NCI-H1092 (cell line): ENCODE measurements around the gene RHBDF2.

Experiments
- DNase-seq: peaks from one replicate; lab custom pipeline; 2025; lab: John Stamatoyannopoulos, UW

The RHBDF2 gene

DNA sequence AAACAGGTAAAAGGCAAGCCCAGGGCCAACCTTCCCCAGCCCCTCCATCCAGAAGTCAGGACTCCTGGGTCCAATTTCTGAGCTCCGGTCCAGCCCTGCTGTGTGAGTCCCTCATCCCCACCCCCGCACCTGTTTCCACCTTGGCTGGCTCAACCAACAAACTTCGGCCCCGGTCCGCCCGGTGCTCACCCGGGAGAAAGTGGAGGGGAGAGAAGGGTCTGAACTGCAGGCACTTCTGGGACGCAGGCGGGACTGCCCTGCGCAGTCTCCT is 541 bp downstream of the RHBDF2 start:
- DNase-seq: no peak

DNA sequence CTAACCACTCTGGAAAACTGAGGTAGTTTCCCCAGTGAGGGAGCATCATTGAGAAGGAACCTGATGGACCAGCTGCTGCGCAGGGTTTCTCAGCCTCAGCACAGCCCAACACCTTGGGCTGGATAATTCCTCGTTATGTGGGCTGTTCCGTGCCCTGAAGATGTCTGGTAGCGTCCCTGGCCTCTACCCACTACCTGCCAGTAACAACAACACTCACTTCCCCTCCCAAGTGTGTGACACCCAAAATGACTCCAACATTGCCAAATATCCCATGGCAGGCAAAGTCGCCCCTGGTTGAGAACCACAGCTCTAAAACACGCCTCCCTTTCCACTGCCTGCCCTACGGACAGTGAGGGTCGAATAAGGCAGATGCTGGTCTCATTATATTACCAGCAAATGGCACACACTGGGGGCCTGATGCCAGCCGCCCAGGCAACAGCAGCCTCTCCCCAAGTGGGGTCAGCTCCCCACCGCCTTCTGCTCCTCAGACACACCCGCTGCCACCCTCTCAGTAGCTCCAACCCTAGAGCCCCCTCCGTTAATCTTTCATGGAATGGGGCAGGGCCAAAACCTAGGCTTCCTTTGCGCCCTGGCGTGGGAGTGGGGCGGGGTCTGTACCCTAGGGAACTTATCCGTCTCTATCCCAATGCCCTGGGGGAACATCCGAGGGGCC is 1.0 kb downstream of the RHBDF2 start:
- DNase-seq: no peak

DNA sequence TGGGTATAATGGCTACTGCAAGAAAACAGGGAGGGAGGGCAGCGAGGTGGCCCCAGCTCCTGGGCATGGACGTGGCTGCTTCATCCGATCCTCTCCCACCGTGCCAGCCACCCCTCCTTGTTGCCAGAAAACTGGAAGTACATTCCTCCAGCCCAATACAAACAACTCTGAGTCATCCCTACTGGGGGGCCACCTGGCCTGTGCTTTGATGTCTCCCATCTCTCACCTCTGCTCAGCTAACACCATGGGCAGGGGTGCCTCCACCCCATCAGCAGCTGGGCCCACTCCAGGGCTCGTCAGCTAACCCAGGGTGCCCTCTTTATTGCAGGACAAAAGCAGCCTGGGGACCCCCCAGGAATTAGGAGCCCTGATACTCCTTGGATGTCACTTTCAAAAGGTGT is 2.0 kb downstream of the RHBDF2 start:
- no peak for DNase-seq

DNA sequence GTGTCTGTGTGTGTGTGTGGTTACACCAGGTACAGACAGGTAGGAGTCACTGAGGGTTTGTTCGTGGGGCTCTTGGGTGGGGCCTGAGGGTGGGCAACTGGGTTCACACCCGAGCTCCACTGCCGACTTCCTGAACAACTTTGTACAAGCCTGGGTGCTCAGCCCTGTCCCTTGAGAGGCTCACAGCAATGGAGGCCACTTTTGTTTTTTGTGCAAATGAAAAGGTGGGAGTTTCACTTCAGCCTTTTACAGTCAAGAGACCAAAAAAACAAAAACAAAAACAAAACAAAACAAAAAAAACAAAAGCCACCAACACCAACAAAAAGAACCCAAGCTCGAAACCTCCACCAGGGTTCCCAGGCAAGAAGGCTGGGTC is 2.4 kb downstream of the RHBDF2 start:
- no peak for DNase-seq

DNA sequence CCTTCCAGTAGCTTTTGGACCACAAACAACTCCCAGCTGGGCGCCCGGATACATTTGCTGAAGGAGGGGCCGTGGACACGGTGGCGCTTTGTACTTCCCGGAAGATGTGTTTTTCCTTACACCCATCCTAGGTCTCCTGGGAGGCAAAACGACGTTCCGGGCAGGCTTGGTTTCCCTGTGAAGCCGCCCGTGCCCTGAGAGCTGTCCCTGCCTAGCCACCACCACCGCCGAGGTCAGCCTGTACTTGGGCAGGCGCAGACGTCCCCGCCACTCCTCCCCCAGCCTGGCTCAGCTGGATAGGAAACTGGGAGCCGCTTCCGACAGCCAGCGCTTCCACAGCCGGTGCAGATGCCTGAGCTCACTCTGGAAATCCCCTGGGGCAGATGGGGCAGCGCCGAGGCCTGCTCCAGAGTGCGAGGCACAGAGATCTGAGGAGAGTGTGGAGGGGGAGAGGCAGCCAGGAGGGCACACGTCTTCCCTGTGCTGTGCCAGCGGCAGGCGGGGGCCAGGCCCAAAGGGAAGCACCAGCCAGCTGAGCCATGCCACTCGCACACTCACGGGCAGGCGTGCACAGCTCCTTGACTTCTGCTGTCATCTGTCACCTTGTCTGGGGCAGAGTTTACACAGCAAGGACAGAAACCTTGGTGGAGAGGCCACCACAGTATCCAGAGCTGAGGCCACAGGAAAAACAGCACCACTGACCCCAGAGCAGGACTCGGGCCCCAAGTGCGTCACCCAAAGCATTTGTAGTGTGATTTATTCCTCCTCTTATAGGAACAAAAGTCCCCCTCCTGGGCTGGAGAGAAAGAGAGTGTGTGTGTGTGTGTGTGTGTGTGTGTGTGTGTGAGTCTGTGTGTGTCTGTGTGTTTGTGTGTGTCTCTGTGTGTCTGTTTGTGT is 3.0 kb downstream of the RHBDF2 start:
- DNase-seq: peak; percentile 25

DNA sequence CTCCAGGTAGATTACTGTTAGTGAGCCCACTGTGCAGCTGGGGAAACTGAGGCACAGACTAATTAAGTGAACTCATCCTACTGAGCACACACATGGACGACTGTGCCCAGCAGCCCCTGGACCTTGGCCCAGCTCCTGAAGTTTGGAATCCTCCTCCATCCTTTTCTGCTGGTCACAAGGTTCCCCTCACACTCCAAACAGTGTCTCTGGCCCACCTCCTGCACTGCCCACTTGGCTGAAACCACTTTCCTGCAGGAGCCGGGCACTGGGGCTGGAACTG is 3.6 kb downstream of the RHBDF2 start:
- DNase-seq: no peak

DNA sequence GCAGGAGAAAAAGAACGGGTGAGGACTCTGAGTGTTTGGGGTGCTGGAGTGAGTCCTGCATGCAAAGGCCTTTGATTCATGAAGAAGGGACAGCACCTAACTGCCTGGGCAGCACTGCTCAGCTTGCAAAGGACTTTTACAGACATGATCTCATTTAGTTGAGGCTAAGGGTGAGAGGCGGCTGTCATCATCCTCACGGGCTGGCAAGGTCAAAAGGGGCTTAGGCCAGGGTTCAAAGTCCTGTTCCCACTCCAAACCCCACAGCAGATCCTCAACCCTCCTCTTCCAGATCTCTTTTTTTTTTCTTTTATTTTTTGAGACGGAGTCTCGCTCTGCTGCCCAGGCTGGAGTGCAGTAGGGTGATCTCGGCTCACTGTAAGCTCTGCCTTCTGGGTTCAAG is 4.8 kb downstream of the RHBDF2 start:
- no peak for DNase-seq

DNA sequence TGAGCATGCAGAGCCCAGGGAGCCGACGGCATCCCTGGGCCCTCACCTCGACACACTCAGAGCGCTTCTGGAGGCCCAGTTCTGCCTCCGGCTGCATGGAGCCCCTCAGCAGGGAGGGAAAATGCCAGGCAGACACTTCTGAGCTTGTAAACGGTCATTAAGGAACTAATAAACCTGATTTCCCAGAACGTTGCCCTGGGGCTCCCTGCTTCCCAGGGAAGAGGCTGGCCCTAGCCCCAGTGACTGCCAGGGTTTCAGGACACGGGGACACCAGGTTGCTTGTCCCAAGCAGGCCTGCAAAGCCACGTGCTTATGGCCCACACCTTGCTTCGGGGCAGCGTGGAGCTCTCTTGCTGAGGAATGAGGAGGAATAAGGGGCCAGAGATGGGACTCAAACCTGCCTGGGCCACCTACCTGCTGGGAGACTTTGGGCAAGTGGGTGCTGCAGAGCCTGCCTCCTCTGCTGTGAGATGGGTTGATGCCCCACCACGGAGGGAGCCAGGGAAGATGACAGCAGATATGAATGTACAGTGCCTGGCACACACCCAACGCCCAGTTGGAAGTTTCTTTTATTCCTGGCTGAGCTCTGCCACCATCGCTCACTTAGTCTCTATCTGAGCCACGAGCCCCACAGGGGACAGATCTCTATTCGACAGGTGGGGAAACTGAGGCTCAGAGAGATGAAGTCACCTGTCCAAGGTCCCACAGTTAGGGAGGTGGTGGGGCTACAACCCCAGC is 5.4 kb downstream of the RHBDF2 start:
- DNase-seq: no peak

DNA sequence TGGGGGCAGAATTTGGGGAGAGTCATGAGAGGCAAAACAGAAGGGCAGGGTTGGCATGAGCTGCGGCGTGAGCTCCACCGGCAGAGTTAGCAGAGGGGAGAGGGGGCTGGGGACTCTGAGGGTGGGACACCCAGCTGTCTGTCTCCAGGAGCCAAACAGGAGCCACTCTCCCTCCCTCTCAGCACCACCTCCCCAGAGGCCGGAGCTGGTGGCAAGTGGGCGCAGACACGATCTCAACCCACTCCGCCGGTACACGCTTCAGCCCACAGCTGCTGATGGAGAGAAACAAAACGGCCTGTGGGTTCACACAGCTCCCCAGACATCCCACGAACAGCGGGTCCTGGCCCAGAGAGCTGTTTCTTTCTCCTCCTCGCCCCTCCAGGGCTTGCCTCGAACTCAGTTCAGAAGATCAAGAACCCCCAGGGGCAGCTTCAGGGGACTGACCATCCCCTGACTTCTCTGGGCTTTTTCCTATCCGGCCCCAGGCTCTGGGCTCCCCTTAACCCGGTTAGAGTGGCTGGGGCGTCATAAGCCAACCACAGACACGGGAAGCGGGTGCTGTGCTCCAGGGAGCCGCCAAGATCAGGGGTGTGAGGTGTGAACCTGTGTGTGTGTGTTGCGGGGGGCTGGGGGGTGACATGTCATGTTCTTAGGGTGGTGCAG is 7.6 kb downstream of the RHBDF2 start:
- DNase-seq: no peak

DNA sequence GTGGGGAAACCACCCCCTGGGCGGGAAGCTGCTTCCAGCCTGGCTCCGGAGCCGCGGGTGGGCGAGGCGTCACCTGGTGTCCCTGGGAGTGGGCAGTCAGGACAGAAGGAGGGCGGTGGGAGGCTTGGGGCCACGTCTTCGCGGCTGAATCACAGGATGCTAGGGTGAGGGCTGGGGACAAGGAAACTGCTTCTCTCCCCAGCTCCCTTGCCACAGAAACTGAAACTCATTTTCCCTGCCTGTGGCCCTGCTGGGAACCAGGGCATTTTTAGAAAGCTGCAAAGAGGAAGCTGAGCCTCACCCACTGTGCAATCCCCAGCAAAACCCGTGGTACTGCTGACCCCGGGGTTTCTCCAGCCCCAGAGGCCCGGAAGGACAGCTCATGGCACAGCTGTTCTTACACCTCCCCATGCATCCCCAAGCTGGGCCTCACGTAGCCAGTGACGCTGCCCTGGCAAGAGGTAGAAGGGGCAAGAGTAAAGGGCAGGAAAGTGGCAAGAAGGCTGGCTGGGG is 8.2 kb downstream of the RHBDF2 start:
- no peak for DNase-seq

DNA sequence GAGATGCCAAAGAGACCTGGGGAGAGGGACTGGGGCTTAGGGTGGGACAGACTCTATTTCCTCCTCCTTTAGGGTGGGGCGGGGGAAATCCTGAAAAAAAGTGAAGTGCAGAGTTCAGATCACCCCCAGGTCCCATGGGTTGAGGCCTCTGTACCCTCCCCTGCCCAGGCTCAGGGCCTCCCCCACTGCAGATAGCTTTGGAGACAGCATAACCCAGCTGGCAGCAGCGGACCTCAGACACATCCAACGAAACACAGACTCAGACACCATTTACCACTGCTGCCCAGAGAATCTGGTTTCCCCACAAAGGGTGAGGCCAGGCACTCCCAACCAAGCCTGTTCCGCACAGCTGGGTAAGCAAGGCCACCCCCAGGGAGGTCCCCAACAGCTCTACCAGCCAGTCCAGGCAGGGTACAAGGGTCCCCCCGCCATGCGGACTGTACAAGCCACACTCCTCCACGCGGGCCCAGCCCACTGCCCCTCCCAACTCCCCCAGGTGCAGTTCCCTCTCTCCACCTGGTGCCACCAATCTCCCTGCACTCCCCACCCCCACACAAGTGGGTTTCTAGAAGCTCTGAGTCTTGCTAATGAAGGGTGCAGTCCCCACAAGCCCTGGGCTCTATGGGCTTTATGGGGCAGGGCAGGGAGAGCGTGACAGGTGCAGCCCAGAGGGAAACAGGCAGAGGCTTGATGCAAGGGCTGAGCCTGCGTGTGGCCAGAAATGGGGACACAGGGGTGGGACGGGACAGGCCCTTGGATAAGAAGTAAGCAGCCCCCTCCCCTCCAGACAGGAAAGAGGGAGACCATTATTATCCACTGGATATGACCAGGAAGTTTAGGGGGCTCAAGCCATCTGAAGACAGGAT is 8.9 kb downstream of the RHBDF2 start:
- DNase-seq: no peak

DNA sequence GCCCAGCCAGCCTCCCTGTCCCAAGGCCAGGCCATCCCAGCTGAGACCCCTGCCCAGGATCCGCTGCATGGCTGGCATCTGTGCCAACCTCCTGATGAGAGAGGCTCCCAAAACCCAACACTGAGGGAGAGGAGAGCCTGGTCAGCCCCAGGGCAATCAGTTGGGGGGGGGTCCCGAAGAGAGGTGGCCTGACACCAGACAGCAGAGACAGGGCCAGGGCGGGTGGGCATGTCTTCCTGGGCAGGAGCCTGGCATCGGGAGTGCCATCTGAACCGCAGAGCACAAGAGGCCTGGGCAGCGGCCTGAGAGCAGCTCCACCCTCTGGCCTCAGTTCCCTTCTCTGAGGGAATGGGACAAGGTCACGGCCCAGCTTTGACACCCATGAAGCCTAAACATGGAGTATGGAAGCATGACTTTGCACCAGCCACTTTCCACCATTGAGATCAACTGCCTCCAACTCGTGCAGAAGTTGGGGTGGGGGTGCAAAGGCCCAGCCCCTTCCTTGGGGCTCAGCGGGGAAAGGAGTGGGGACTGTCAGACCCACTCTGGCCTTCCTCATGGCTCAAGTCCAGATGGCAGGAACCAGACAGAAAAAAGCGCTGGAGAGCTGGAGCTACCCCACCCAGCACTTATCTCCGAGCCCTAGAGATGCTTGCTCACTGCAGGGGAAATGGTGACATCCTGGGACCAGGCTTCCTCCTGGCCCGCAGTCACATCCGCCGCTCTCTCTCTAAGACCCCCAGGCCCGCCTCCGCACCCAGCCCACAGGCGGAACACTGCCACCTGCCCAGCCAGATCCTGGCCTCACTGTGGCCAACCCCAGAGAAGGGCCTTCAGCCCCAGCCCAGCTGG is 9.7 kb downstream of the RHBDF2 start:
- DNase-seq: no peak

DNA sequence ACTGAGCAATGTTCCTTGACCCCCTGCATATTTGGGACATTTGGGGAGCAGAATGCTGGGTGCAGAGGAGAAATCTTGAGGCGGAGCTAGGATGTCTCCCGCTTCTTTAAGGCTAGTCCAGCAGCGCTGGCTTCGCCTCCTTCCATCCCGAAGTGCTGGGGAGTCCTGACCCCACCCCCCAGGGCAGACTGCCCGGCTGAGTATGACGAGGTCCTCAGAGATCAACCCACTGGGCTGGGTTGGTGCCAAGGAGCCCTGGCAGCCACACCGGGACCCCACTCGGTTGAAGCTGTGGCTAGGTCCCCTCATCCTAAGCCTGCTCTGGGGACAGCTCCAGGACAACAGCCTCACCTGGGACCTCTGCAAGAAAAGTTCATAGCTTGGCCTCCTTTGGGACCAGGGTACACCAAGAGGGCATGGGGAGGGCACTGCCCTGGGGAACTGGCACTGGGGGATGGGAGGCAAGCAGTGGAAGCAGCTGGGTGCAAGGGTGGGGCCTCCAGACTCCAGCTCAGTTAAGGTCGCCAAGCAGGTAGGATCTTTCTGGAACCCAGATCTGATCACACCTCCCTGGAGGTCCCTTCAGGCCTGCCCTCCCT is 11.0 kb downstream of the RHBDF2 start:
- DNase-seq: no peak

DNA sequence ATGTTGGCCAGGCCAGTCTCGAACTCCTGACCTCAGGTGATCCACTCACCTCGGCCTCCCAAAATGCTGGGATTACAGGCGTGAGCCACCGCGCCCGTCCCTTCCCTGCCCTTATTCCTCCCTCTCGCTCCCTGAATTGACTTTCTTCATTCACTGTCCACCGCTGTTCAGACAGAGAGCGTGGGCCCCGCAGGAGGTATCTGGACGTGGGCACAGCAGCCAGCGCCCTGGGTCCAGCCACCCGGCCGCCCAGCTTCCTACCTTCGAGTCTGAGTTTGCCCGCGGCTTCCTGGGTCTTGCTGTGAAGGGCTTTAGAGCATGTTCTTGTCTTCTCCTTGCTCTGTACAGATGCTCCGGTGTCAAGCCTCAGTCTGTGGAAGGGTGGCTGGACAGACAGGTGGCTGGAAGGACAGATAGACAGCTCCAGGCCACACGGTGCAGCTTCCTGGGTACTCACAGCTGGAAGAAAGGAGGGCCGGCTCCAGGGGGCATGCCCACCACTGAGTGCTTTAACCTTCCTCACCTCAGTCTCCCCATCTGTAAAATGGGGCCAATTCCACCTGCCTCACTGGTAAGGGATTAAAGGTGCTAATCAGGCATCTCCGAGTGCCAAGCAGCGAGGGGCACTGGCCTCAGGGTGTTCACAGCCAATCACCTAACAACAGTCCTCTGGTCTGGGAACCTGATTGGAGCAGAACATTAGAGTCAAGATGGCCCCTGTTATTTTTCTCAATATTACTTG is 13.6 kb downstream of the RHBDF2 start:
- DNase-seq: no peak

DNA sequence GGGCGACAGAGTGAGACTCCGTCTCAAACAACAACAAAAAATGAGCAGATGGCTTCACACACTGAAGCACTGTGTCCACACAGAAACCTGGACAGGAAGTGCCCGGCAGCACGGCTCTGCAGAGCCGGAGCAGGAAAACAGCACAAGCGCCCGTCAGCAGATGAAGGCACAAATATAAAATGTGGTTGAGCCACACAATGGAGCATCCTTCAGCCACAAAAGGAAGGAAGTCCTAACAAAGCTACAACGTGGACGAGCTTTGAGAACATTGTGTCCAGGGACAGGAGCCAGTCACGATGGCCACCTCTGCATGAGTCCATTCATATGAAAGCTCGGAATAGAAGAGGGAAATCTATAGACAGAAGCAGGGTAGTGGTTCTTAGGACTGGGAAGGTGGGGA is 15.7 kb downstream of the RHBDF2 start:
- no peak for DNase-seq

DNA sequence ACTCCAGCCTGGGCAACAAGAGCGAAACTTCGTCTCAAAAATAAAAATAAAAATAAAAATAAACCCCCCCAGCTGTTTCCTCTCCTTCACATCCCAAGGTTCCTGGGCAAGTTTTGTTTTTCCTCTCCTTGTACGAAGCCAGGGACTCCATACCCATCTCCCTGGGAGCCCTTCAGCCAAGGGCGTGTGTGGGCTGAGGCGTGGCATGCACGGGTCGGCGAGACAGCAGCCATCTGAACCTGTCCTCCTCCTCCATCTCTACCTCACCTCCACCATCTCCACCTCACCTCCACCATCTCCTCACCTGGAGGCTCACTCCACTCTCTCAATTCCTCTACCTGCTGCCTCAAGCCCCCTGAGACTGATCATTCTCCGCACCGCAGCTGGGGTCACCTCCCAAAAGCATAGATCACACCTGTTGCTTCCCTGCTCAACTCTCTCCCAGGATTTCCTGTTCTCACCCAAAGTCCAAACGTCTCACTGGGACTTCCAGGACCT is 16.9 kb downstream of the RHBDF2 start:
- no peak for DNase-seq

DNA sequence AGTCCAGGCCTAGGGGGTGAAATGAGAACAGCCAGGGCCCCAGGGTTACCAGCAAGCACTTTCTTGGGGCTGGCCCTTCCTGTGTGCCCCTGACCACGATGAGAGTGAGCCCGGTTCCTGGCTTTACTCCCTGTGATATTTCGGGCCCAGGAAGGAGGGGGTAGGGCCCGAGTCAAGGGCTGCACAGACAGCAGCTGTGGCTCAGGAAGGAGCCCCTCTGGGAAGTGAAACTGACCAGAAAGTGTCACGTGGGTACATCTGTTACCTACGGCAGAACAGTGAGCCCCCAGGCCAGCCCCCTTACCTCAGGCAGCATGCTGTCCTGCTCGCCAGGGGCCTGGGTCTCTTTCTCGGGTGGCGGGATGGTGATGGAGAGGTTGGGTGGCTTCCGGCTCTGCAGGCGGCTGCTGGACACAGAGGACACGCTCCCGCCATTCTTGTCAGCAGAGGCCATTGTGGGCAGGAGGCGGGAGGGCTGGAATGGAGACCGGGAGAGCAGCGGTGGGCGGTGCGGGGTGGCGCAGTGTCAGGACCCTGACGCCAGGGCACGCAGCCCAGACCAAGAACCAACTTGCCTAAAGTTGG is 20.1 kb downstream of the RHBDF2 start:
- no peak for DNase-seq

DNA sequence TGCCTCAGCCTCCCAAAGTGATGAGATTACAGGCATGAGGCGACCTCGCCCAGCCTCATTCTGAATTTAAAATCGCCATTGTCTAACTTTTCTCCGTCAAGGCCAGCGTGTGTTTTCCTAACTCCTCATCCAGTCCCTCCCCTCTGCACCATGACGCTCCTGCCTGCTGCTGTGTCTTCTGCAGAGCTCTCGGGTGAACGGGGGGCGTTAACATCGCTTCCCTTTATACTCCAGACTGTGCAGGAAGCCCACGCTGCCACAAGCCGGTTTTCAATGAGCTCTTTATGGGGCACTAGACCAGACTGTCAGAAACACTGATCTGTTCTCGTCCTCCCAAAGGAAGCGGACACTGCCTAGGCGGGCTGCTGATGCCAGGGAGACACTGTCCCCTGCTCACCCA is 20.6 kb downstream of the RHBDF2 start:
- no peak for DNase-seq

DNA sequence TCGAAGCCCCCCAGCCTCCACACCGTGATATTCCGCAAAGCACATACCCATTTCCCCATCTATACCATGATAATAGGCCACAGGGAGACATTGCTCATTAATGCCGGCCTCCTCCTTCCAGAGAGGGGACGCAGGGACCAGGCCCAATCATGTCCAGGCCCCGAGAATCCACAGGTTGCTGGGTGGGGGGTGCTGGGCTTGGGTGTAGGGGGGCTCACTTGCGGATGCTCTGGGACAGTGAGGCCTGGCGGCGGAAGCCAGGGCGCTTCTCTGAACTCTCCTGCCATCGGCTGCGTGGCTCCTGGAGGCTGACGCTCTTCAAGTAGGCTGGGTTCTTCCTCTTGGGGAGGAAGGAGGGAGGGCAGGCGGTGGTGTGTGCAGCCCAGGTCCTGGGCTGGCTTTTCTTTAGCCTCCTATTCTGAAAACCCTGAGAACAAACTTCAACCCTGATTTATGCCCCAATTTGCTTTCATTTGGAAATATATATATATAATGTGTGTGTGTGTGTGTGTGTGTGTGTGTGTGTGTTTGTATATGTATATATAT is 21.6 kb downstream of the RHBDF2 start:
- no peak for DNase-seq
